DND-41 (cell line): ENCODE results near the gene ZBED6.

ENCODE experiments used
- ATAC-seq: fragments of 200-7000 bp; cut with Tn5 transposase; 3 replicates; pipeline ENCODE4 v1.9.1; 2021; ENCODE audit warnings: low read depth; ENCODE audit not compliant: insufficient read depth
- DNase-seq: peaks from one replicate; pipeline ENCODE4 v3.0.0-alpha.2; 2020
- H2AFZ ChIP-seq: 2 replicates; pipeline ENCODE4 v1.6.0; 2012; ENCODE audit warnings: low read depth, low read length
- H3K27ac ChIP-seq: 2 replicates; pipeline ENCODE4 v1.5.1; 2012; ENCODE audit warnings: low read length, inconsistent platforms
- H3K27me3 ChIP-seq: fragments of 200-600 bp; sonication (generic); 2 replicates; pipeline ENCODE4 v1.6.0; 2012; ENCODE audit warnings: low read length, mild to moderate bottlenecking, inconsistent platforms; ENCODE audit not compliant: insufficient read depth, poor library complexity
- H3K36me3 ChIP-seq: 2 replicates; pipeline ENCODE4 v1.5.1; 2012; ENCODE audit warnings: low read length, inconsistent platforms; ENCODE audit not compliant: insufficient read depth
- H3K4me1 ChIP-seq: 2 replicates; pipeline ENCODE4 v1.5.1; 2012; ENCODE audit warnings: mild to moderate bottlenecking, low read length; ENCODE audit not compliant: insufficient read depth
- H3K4me2 ChIP-seq: 2 replicates; pipeline ENCODE4 v1.6.0; 2012; ENCODE audit warnings: mild to moderate bottlenecking, moderate library complexity, low read length, inconsistent platforms; ENCODE audit not compliant: insufficient read depth
- H3K4me3 ChIP-seq, 2 experiments: fragments of 200-600 bp in 1 of 2; shearing (Covaris generic) in 1 of 2; 2 replicates each; pipeline ENCODE4 v1.5.1; 2012 to 2016; ENCODE audit warnings: inconsistent platforms in 2 of 2, low read length in 2 of 2, mild to moderate bottlenecking in 2 of 2, low read depth in 1 of 2, moderate library complexity in 1 of 2
- H3K79me2 ChIP-seq: 2 replicates; pipeline ENCODE4 v1.6.0; 2012; ENCODE audit warnings: low read length, inconsistent platforms; ENCODE audit not compliant: insufficient read depth
- H3K9ac ChIP-seq: 2 replicates; pipeline ENCODE4 v1.6.0; 2012; ENCODE audit warnings: low read depth, mild to moderate bottlenecking, inconsistent platforms, low read length, moderate library complexity
- H3K9me3 ChIP-seq: 2 replicates; pipeline ENCODE4 v1.5.1; 2012; ENCODE audit warnings: low read length, moderate library complexity, mild to moderate bottlenecking, inconsistent platforms; ENCODE audit not compliant: insufficient read depth, severe bottlenecking
- H4K20me1 ChIP-seq: 2 replicates; pipeline ENCODE4 v1.6.0; 2012; ENCODE audit warnings: low read length; ENCODE audit not compliant: insufficient read depth
- EZH2 ChIP-seq: IDR thresholded peaks from 3 replicates; pipeline ENCODE4 v1.6.1; 2012; ENCODE audit warnings: borderline replicate concordance, low read depth, mild to moderate bottlenecking, moderate library complexity, low read length, inconsistent platforms; ENCODE audit not compliant: severe bottlenecking
- TF ChIP-seq, protein P1 (sequence below): IDR thresholded peaks from 2 replicates; pipeline ENCODE4 v1.5.1; 2012; ENCODE audit warnings: borderline replicate concordance, low read length, moderate library complexity, mild to moderate bottlenecking; ENCODE audit not compliant: poor library complexity, severe bottlenecking; ENCODE audit errors: extremely low read depth

Gene ZBED6

DNA sequence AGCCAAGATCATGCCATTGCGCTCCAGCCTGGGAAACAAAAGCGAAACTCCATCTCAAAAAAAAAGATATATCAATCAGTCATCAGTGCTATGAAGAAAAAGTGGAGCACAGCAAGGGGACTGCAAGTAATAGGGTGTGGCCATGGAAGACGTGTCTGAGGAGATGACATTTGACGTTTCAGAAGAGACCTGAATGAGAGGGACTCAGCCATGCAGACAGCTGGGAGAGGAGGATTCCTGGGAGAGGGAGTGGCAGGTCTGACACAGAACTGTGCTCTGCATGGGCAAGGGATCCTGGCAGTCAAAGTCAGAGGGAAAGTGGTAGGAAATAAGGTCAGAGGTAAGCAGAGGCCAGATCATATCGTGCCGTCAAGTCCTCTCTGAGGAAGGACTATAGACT, 27.2 kb upstream of the ZBED6 start:
- Histone ChIP-seq H3K27me3 (no peaks in the 10 kb centered on the region), H3K36me3 (peaks cover 13% of the 10 kb centered on the region), H3K9ac (no peak overlapping the region), H2AFZ (no peak overlapping the region), H4K20me1 (no peaks in the 10 kb centered on the region), H3K4me3 (no peak overlapping the region), H3K79me2 (peaks cover 13% of the 10 kb centered on the region), H3K27ac (peak overlapping the region; percentile 14; the same call in 1 of the 2 replicates), H3K9me3 (no peaks in the 10 kb centered on the region), H3K4me2 (no peak overlapping the region), H3K4me1 (peaks cover 46% of the 10 kb centered on the region)
- DNase-seq (no peak), ATAC-seq (no peak)
- TF ChIP-seq, protein P1, sequence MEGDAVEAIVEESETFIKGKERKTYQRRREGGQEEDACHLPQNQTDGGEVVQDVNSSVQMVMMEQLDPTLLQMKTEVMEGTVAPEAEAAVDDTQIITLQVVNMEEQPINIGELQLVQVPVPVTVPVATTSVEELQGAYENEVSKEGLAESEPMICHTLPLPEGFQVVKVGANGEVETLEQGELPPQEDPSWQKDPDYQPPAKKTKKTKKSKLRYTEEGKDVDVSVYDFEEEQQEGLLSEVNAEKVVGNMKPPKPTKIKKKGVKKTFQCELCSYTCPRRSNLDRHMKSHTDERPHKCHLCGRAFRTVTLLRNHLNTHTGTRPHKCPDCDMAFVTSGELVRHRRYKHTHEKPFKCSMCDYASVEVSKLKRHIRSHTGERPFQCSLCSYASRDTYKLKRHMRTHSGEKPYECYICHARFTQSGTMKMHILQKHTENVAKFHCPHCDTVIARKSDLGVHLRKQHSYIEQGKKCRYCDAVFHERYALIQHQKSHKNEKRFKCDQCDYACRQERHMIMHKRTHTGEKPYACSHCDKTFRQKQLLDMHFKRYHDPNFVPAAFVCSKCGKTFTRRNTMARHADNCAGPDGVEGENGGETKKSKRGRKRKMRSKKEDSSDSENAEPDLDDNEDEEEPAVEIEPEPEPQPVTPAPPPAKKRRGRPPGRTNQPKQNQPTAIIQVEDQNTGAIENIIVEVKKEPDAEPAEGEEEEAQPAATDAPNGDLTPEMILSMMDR = no peak
- TF ChIP-seq EZH2 = no peak

DNA sequence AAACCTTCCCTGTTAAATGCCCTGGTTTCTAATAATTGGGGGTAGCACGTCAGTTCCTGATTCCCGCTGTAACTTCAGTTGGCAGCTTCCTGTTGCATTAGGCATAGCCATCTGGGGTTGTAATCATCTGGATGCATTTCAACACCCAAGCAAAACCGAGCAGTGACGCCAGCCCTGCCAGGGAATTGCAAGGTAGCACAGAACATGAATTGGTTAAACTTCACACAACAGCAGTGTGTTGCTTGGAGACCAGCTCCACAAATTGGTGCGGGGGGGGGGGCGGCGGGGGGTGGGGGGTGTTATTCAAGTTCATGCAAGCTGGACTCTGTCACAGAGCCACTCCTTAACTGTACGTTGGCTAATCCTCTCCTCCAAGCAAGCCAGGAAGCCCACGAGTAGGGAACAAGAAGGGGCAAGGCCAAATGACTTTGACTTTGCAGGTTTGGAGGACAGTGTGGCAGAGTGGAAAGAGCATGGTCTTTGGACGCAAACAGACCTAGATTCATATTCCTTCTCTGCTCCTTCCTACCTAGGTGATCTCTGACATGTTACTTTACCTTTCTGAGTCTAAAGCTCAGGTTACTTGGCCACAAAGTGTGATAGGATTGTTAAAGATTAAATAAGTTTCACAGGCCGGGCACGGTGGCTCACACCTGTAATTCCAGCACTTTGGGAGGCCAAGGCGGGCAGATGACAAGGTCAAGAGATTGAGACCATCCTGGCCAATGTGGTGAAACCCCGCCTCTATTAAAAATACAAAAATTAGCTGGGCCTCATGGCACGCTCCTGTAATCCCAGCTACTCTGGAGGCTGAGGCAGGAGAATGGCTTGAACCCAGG, 25.7 kb upstream of the ZBED6 start:
- Histone ChIP-seq H3K27me3 (no peaks in the 10 kb centered on the region), H2AFZ (no peak overlapping the region), H4K20me1 (no peaks in the 10 kb centered on the region), H3K4me2 (no peak overlapping the region), H3K9me3 (no peaks in the 10 kb centered on the region), H3K36me3 (peaks cover 26% of the 10 kb centered on the region), H3K27ac (peak overlapping the region; percentile 45; the same call in 1 of the 2 replicates), H3K79me2 (peaks cover 13% of the 10 kb centered on the region), H3K4me3 (no peak overlapping the region), H3K4me1 (peaks cover 31% of the 10 kb centered on the region), H3K9ac (no peak overlapping the region)
- ATAC-seq (no peak), DNase-seq (no peak)
- TF ChIP-seq, protein P1 = no peak
- no peak for TF ChIP-seq EZH2

DNA sequence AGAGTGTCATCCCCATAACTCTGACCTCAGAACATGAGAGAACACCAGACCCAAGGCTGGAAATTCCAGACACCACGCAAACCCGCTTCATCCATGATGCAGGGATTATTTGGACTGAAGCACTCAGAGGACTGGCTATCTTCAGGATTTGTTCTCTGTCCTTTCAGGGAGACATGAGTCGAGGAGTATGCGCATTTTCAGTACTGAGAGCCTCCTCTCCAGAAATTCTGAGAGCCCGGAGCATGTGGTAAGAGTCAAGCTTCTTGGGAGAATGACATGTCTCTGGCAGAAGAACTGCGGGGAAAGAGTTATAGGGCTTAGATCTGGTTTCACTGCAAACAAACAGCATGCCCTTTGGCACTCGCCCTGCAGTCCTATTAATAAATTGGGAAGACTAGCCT, 23.5 kb upstream of the ZBED6 start:
- no peak overlapping the region for H3K27ac ChIP-seq
- H3K4me3 ChIP-seq = no peak overlapping the region
- no peak for ATAC-seq
- no peak overlapping the region for H2AFZ ChIP-seq
- no peak overlapping the region for H3K4me2 ChIP-seq
- H3K4me1 ChIP-seq = peaks cover 9% of the 10 kb centered on the region
- no peaks in the 10 kb centered on the region for H3K9me3 ChIP-seq
- H3K79me2 ChIP-seq = no peaks in the 10 kb centered on the region
- H3K36me3 ChIP-seq = peaks cover 28% of the 10 kb centered on the region
- TF ChIP-seq, protein P1 = no peak
- no peak for TF ChIP-seq EZH2
- DNase-seq = no peak
- H4K20me1 ChIP-seq = no peaks in the 10 kb centered on the region
- H3K27me3 ChIP-seq = no peaks in the 10 kb centered on the region
- H3K9ac ChIP-seq = no peak overlapping the region

DNA sequence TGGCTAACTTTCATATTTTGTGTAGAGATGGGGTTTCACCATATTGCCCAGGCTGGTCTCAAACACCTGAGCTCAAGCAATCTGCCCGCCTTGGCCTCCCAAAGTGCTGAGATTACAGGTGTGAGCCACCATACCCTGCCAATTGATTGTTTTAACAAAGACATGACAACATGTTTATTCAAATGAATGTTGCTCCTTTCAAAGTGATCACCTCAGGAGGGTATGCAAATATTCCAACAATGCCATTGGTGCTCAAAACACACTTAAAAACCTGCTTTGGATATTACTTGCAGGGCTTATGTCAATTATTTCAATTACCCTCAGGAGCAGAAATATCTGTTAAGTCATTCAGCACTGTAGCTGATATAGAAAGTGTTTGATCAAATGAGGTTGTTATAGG, 22.6 kb upstream of the ZBED6 start:
- Histone ChIP-seq H3K9me3 (no peaks in the 10 kb centered on the region), H3K79me2 (no peaks in the 10 kb centered on the region), H3K9ac (no peak overlapping the region), H2AFZ (no peak overlapping the region), H3K27me3 (no peaks in the 10 kb centered on the region), H3K36me3 (peaks cover 28% of the 10 kb centered on the region), H3K4me3 (no peak overlapping the region), H4K20me1 (no peaks in the 10 kb centered on the region), H3K4me1 (peaks cover 8% of the 10 kb centered on the region), H3K4me2 (no peak overlapping the region), H3K27ac (no peak overlapping the region)
- DNase-seq (no peak), ATAC-seq (no peak)
- TF ChIP-seq EZH2 = no peak
- TF ChIP-seq, protein P1 = no peak
